ENCODE data around the gene ASTN1.

The ASTN1 gene

GRCh38 chr1:177164380-177165068 is at the start of gene ASTN1:
ASTN1 (minus strand) TSS chr1:177164712; CDS start chr1:177164676, 36 bp downstream.
- DNase-seq = peak in 10 of 14 donors; percentile 15 to 86 (median 47)

DNA sequence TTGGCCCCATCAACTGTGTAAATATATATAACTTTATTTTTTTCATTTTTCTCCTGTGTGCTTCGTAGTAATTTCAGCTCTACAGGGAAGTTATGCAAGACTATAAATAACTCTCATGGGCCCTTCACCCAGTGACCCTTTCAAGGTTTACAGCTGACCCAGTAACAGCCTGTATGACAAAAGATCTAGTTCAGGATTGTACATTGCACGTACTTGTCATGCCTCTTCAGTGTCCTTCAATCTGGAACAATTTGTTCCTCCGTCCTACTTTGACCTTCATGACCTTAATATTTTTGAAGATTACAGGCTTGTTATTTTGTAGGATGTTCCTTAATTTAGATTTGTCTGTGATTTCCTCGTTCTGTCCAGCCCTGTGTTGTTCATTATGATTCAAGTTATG is 46.7 kb upstream of the ASTN1 start:
- no peak for DNase-seq

- no peak for DNase-seq
Measured at GRCh38 chr1:177210071-177210470, 45.6 kb upstream of the ASTN1 start.

DNA sequence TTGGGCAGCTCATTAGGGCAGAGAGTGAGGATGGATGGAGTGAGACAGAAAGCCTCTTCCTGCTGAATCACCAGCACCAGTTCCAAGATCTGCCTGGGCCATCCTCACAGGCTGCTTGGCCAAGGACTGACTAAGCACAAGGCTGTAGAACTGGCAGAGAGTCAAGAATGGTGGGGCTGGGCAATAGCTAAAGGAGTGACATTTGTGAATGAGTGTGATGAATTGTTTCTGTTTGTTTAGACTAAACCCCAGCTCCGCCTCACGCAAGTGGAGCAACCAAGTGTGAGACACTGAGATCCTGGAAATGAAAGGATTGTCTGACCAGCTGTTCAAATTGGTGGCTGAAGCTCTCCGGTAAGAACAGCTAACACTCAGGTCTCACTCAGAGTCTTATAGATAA is 44.8 kb upstream of the ASTN1 start:
- DNase-seq = peak in 12 of 14 donors; percentile 20 to 82 (median 54)

DNA sequence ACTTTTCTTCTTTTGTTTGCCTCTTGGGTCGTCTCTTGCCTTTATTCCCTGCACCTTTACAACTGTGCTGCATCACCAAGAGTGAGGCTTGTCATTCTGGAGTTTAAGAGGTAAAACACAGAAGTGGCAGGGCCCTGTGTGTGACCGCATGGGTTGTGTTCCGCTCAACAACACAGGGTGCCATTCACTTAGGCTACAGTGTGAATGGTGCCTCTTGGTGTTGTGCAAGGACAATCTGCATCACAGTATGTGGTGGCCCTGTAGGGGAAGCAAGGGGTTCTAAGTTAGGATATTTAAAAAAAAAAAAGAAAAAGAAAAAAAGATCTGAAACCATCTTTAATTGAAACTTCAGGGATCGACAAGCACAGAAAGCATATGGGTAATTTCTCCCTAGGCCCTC is 44.4 kb upstream of the ASTN1 start:
- peak in 1 of 14 donors; percentile 41 for DNase-seq

- no peak for DNase-seq
Measured at GRCh38 chr1:177206831-177207355, 42.4 kb upstream of the ASTN1 start.

GRCh38 chr1:177200290-177200689 is 35.8 kb upstream of the ASTN1 start:
- DNase-seq = no peak

GRCh38 chr1:177198243-177198642 is 33.7 kb upstream of the ASTN1 start:
- no peak for DNase-seq

GRCh38 chr1:177190308-177190970 is 25.9 kb upstream of the ASTN1 start:
- DNase-seq = no peak

GRCh38 chr1:177186639-177187038 is 22.1 kb upstream of the ASTN1 start:
- no peak for DNase-seq

- DNase-seq = no peak
Measured at GRCh38 chr1:177185209-177185608, 20.7 kb upstream of the ASTN1 start.

- DNase-seq = no peak
Measured at GRCh38 chr1:177183836-177184235, 19.3 kb upstream of the ASTN1 start.

- peak in 13 of 14 donors; percentile 28 to 73 (median 48) for DNase-seq
Measured at GRCh38 chr1:177181631-177182291, 17.2 kb upstream of the ASTN1 start.

DNA sequence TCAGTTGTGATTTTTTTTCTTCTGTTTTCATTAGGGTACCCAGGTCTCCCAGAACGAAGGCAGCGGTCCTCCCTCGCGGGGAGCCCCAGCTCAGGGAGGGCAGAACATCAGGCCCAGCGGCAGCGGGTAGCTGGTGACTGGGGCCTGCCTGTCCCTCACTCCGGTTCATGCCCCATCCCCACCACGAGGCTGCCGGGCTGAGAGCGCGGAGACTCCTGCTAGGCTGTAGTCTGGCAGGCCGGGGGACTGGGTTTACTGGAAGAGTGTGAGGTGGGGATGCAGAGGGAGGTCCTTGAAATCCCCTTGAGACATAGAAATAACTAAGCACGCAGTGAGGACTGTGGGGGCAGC is 16.7 kb upstream of the ASTN1 start:
- peak in 2 of 14 donors; percentile 51 to 62 for DNase-seq

GRCh38 chr1:177174921-177175634 is 10.6 kb upstream of the ASTN1 start:
- DNase-seq = peak in 7 of 14 donors; percentile 16 to 74 (median 45)

GRCh38 chr1:177173976-177174375 is 9.5 kb upstream of the ASTN1 start:
- no peak for DNase-seq

- no peak for DNase-seq
Measured at GRCh38 chr1:177172866-177173265, 8.4 kb upstream of the ASTN1 start.

DNA sequence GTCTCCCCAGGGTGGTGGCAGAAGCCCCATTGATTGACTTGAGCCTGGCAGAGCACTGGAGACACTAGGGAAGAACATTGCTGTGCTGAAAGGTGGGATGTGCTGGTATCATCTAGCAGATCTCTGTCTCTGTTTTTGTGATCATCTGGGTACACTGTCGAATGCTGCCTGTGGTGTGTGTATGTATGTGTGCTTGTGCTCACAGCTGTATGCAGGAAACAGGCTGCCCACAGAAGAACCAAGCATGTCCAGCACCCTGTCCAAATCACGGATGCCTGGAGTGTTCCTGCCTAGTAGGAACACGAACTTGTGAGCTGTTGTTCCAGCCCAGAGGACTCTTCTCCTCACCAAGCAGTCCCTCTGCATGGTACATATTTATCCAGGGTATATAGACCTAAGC is 7.8 kb upstream of the ASTN1 start:
- no peak for DNase-seq

DNA sequence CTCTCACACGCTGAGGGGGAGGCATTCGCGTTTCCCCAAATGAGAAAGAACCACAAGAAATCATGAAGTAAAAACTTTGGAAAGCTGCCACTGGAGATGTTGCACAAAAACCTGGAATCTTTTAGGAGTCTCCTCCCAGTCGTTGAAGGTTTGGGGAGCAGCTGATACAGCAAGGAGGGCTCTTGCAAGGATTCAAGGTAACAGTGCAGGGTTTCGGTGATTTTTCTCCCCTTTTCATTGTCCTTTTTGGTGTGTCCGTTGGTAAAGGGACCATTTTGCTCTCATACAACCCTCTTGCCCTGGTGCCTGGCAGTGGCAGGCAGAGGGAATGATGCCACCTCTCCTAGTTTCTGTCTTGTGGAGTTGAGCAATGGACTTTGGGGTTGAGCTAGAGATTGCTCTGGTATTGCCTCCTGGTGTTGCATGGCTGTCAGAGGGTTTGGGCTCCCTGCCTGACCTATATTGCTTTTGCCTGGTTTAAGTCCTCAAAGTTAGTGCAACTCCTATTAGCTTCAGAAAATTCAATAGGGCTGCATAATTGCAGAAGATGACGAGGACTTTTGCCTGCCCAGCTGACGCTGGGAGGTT is 7.1 kb upstream of the ASTN1 start:
- peak in 5 of 14 donors; percentile 24 to 38 (median 34) for DNase-seq

DNA sequence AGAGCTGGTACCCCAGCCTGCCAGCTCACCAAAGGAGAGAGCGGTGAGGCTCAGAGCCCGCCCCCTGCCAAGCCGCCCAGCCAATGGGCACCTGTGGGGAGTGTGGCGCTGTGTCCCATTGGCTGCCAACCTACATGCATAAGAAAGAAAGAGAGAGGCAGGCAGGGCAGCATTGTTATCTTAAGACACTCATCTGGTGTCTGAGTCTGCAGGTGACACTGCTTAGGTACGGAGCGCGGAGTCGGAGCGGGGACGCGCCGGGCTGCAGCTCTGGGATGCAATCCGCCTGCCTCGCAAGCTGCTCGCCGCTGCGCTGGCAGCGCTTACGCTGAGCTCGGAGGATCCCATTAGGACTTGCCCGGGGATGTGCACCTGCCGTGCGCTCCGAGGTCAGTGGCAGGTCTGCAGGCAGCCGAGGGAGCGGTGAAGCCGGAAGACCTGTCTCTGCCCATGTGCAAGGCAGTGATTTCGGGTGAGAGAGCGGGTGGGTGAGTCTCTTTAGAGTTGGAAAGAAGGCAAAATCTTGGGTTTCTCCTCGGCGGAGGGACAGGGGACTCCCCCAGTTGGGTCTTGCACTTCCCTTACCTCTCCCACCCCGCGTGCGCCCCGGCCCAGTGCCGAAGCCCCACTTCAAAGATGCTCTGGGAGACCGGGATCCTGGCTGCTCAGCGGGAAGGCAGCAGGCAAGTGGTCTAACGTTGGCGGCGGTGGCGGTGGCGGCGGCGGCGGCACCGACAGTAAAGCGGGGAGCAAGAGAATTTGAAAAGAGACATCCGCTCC is 6.4 kb upstream of the ASTN1 start, which contains the start of gene BRINP2:
BRINP2 (plus strand) TSS at position 203 of the 780 bp plus-strand sequence. CDS start 58,919 bp downstream, outside the sequence.
- peak in 13 of 14 donors; percentile 40 to 92 (median 77) for DNase-seq

- DNase-seq = no peak
Measured at GRCh38 chr1:177165069-177165439, 542 bp upstream of the ASTN1 start.
